CD8-positive, alpha-beta memory T cell (primary cell): ENCODE data around the gene CPNE7. TPM values are rescaled to one million over a fixed set of nuclear protein-coding genes. Genes with fewer than 3 reads are reported as not detected.
A peak's percentile ranks its signal among the peaks of the same experiment; 100 is the strongest.
"Not testable (repeated sequence)": the region's sequence is repeated elsewhere in the genome, so short reads cannot be mapped to it uniquely, and the experiment has no call there.

Experiments
- CTCF ChIA-PET: fragments of 350-600 bp; sonication (Branson Sonifier 250); formaldehyde crosslinking; loops from one replicate; lab custom pipeline; 2021; ENCODE audit warnings: antibody characterized with exemption; lab: Charles Lee
- POLR2A ChIA-PET: fragments of 350-600 bp; sonication (Branson Sonifier 250); formaldehyde crosslinking; loops from one replicate; lab custom pipeline; 2021; ENCODE audit warnings: antibody characterized with exemption; lab: Charles Lee
- DNase-seq, 5 donors: peaks; one replicate each; pipeline versions ENCODE4 v3.0.0 to v3.0.0-alpha.2; 2020 to 2022; ENCODE audit warnings: mixed read lengths in 1 of 5
- H3K27ac ChIP-seq: one replicate; pipeline ENCODE4 v1.7.0; 2013; ENCODE audit warnings: low read depth, mild to moderate bottlenecking, low read length, moderate library complexity
- H3K27me3 ChIP-seq: 2 replicates; pipeline ENCODE4 v1.7.0; 2013; ENCODE audit warnings: low read length, mild to moderate bottlenecking; ENCODE audit not compliant: insufficient read depth, poor library complexity, severe bottlenecking
- H3K36me3 ChIP-seq: 2 replicates; pipeline ENCODE4 v1.7.0; 2013; ENCODE audit warnings: mild to moderate bottlenecking, low read length, moderate library complexity; ENCODE audit not compliant: insufficient read depth
- H3K4me1 ChIP-seq: 2 replicates; pipeline ENCODE4 v1.7.0; 2013; ENCODE audit warnings: mild to moderate bottlenecking, low read length, moderate library complexity; ENCODE audit not compliant: insufficient read depth
- H3K4me3 ChIP-seq: 2 replicates; pipeline ENCODE4 v1.7.0; 2013; ENCODE audit warnings: mild to moderate bottlenecking, low read length
- H3K9me3 ChIP-seq: 2 replicates; pipeline ENCODE4 v1.7.0; 2013; ENCODE audit warnings: mild to moderate bottlenecking, low read length
- H3K27ac Mint-ChIP-seq, 8 donors: one replicate each; pipeline ENCODE4 v1.8.0; 2020 to 2021; ENCODE audit warnings: mixed read lengths in 8 of 8, mild to moderate bottlenecking in 6 of 8, inconsistent platforms in 3 of 8, moderate library complexity in 3 of 8
- H3K27me3 Mint-ChIP-seq, 2 donors: one replicate each; pipeline ENCODE4 v1.8.0; 2020 to 2021; ENCODE audit warnings: mixed read lengths in 2 of 2, mild to moderate bottlenecking in 1 of 2, moderate library complexity in 1 of 2
- H3K36me3 Mint-ChIP-seq, 3 donors: one replicate each; pipeline ENCODE4 v1.8.0; 2020 to 2021; ENCODE audit warnings: mixed read lengths in 3 of 3, inconsistent platforms in 1 of 3, mild to moderate bottlenecking in 1 of 3
- H3K4me1 Mint-ChIP-seq, 3 donors: one replicate each; pipeline ENCODE4 v1.8.0; 2020 to 2021; ENCODE audit warnings: mixed read lengths in 3 of 3, inconsistent platforms in 1 of 3, mild to moderate bottlenecking in 1 of 3
- H3K4me3 Mint-ChIP-seq, 7 donors: one replicate each; pipeline ENCODE4 v1.8.0; 2020 to 2021; ENCODE audit warnings: mixed read lengths in 7 of 7, mild to moderate bottlenecking in 6 of 7, moderate library complexity in 4 of 7, inconsistent platforms in 2 of 7
- H3K9me3 Mint-ChIP-seq, 5 donors: one replicate each; pipeline ENCODE4 v1.8.0; 2020 to 2022; ENCODE audit warnings: mixed read lengths in 5 of 5, mild to moderate bottlenecking in 3 of 5, moderate library complexity in 2 of 5, inconsistent platforms in 1 of 5
- polyA plus RNA-seq: library from polyadenylated mRNA; unstranded; fragments of 300-500 nt; fragmentation: Illumina TruSeq; gene quantifications from one replicate; pipeline ENCODE4 v1.2.3, GENCODE V29; 2021
- total RNA-seq, 2 experiments: library from RNA; stranded (reverse); gene quantifications; one replicate each; pipeline ENCODE4 v1.2.3, GENCODE V29; 2021

Gene CPNE7
- total and polyA plus RNA-seq, 3 experiments from 2014 or later: 3.2 to 12.9 (median 6.1) TPM

DNA sequence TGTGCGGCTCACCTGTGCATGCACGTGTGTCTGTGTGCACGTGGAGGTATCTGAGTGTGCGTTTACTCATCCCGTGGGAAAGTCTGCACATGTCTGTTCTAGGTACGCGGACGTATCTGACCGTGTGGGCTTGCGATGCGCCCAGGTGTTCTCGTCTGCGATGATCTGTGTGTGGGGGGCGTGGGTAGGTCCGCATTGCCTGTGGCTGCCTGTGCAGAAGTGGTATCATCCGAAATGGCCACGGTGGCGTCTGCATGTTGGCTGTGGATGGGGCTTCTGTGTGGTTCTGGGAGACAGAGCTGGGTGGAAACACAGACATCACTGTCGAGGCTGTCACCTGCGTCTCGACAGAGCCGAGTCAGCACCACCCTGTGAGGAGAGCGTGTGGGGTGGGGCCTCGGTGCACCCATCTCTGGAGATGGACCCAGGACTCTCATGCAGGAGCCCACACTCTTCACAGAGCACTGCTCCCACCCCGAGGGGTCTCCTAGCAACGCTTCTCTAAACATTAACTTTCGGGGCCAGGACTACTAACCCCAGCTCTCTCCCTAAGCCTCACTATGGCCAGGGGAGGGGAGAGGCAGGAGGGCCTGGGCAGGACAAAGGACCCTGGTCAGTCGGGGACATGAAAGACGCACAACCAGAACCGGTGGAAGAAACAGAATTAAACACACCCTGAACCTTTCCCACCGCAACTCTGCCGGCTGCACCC, 46.3 kb downstream of the CPNE7 start:
- Mint-ChIP-seq H3K4me1 (peaks cover 4 to 5% (median 5%) of the 10 kb centered on the region in 3 donors), H3K4me3 (no peak overlapping the region), H3K36me3 (no peaks in the 10 kb centered on the region), H3K27me3 (peaks cover under 1 to 27% of the 10 kb centered on the region in 2 donors), H3K27ac (no peak overlapping the region), H3K9me3 (peaks cover 0 to 2% (median 0%) of the 10 kb centered on the region in 5 donors)
- no peaks in the 10 kb centered on the region for H3K36me3 ChIP-seq
- POLR2A ChIA-PET: no interaction called here
- DNase-seq: no peak
- no peaks in the 10 kb centered on the region for H3K27me3 ChIP-seq
- H3K9me3 ChIP-seq: no peaks in the 10 kb centered on the region
- H3K4me3 ChIP-seq: no peak overlapping the region
- CTCF ChIA-PET: no interaction called here
- peaks cover 5% of the 10 kb centered on the region for H3K4me1 ChIP-seq
- H3K27ac ChIP-seq: no peak overlapping the region

DNA sequence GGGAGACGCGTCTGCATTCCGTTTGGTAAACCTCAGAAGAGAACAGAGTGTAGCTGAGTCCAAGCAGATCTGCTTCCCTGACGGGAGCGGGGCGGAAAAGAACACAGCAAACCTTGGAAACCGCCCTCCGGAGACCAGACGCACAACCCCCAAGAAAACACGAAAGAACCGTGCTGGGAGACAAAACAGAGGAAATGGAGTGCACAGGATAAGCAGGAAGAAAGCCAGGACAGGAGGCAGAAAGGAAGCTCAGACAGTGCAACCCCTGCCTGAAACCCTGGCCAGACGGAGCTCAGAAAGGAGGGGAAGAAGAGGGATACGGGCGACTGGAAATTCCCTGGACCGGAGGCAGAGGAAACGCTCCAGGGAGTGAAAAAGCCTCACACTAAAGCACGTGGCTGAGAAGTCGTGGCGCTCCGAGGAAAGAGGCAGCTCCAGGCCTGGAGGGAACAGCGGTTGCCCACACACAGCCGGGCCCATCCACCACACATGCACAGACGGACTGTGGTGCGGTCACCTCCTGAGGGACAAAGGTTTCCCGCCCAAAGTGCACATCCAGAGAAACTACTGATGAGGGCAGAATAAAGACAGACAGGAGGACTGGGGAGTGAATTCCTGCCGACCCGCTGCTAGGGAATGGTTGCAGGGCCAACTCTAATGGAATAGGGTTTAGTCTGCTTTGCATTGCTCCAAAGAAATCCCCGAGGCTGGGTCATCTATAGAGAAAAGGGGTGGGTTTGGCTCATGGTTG, 48.1 kb downstream of the CPNE7 start:
- no peaks in the 10 kb centered on the region for H3K9me3 ChIP-seq

GRCh38 chr16:89624777-89625761, 49.5 kb downstream of the CPNE7 start:
- ChIA-PET POLR2A (no interaction called here), CTCF (no interaction called here)
- H3K9me3 Mint-ChIP-seq: no peaks in the 10 kb centered on the region
- H3K4me3 Mint-ChIP-seq: no peak overlapping the region
- H3K4me1 ChIP-seq: no peaks in the 10 kb centered on the region
- peaks cover 0 to 27% of the 10 kb centered on the region in 2 donors for H3K27me3 Mint-ChIP-seq
- DNase-seq: no peak
- H3K4me3 ChIP-seq: no peak overlapping the region
- H3K27ac ChIP-seq: no peak overlapping the region
- no peaks in the 10 kb centered on the region for H3K9me3 ChIP-seq
- H3K36me3 ChIP-seq: no peaks in the 10 kb centered on the region
- H3K27me3 ChIP-seq: no peaks in the 10 kb centered on the region
- peak overlapping the region in 1 of 8 donors; percentile 2 for H3K27ac Mint-ChIP-seq
- H3K36me3 Mint-ChIP-seq: no peaks in the 10 kb centered on the region
- H3K4me1 Mint-ChIP-seq: no peaks in the 10 kb centered on the region

More for the DNA sequence above, 48.1 kb downstream of the CPNE7 start:
- no peaks in the 10 kb centered on the region for H3K36me3 ChIP-seq
- Mint-ChIP-seq H3K27ac (peak overlapping the region in 1 of 8 donors; percentile 74), H3K36me3 (no peaks in the 10 kb centered on the region), H3K4me3 (no peak overlapping the region), H3K4me1 (no peaks in the 10 kb centered on the region), H3K27me3 (peaks cover 0 to 27% of the 10 kb centered on the region in 2 donors), H3K9me3 (no peaks in the 10 kb centered on the region)
- no peak for DNase-seq
- no peak overlapping the region for H3K4me3 ChIP-seq
- no peak overlapping the region for H3K27ac ChIP-seq
- no peaks in the 10 kb centered on the region for H3K4me1 ChIP-seq
- no peaks in the 10 kb centered on the region for H3K27me3 ChIP-seq
- ChIA-PET CTCF (no interaction called here), POLR2A (interaction anchor here (0.6 kb wide), 1 partner anchor 32 kb away, joined by 4 read pairs; no protein-coding TSS in a partner anchor)

GRCh38 chr16:89629827-89630610, 54.5 kb downstream of the CPNE7 start:
- ChIA-PET CTCF (interaction anchor here (0.8 kb wide), 1 partner anchor 11 kb away, joined by 3 read pairs; no protein-coding TSS in a partner anchor), POLR2A (no interaction called here)
- Mint-ChIP-seq H3K4me3 (no peak overlapping the region), H3K4me1 (no peaks in the 10 kb centered on the region), H3K27ac (no peak overlapping the region), H3K27me3 (peaks cover 0 to 6% of the 10 kb centered on the region in 2 donors), H3K9me3 (no peaks in the 10 kb centered on the region), H3K36me3 (no peaks in the 10 kb centered on the region)
- H3K36me3 ChIP-seq: no peaks in the 10 kb centered on the region
- no peaks in the 10 kb centered on the region for H3K27me3 ChIP-seq
- H3K9me3 ChIP-seq: no peaks in the 10 kb centered on the region
- no peak overlapping the region for H3K4me3 ChIP-seq
- no peak overlapping the region for H3K27ac ChIP-seq
- no peaks in the 10 kb centered on the region for H3K4me1 ChIP-seq
- DNase-seq: no peak

DNA sequence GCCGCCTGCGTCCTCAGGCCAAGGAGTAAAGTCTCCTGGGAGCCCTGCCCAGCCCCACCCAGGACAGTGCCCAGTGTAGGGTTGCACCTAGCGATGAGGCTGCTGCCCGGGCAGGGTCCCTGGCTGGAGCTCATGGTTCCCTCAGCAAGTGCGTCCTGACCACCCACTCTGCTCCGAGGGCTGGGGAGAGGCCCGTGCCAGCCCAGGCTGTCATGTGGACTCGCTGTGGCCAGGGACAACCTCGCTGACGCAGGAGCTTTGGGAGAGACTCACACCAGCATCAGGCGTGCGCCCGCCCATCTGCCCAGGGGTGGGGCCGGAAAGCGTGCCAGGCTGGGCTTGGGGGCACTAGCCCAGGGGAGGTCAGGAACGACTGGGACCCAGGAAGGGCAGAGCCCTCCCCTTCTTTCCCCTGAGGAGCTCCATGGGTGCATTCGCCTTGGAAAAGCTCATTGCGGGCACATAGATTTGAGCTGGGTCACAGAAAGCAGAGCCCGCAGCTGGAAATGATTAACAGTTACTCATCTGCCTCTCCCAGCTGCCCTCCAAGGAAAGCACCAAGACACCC, 57.6 kb downstream of the CPNE7 start:
- DNase-seq: no peak
- peaks cover 0 to 2% of the 10 kb centered on the region in 2 donors for H3K27me3 Mint-ChIP-seq
- no peaks in the 10 kb centered on the region for H3K4me1 Mint-ChIP-seq
- no peak overlapping the region for H3K4me3 Mint-ChIP-seq
- H3K4me1 ChIP-seq: no peaks in the 10 kb centered on the region
- no peaks in the 10 kb centered on the region for H3K9me3 ChIP-seq
- POLR2A ChIA-PET: interaction anchor here (0.6 kb wide), 1 partner anchor 16 kb away, joined by 3 read pairs; no protein-coding TSS in a partner anchor
- CTCF ChIA-PET: interaction anchor here (1.6 kb wide), 1 partner anchor 227 kb away, joined by 3 read pairs; no protein-coding TSS in a partner anchor
- H3K4me3 ChIP-seq: no peak overlapping the region
- no peaks in the 10 kb centered on the region for H3K36me3 ChIP-seq
- H3K27ac Mint-ChIP-seq: no peak overlapping the region
- H3K36me3 Mint-ChIP-seq: no peaks in the 10 kb centered on the region
- no peak overlapping the region for H3K27ac ChIP-seq
- no peaks in the 10 kb centered on the region for H3K9me3 Mint-ChIP-seq
- H3K27me3 ChIP-seq: no peaks in the 10 kb centered on the region

DNA sequence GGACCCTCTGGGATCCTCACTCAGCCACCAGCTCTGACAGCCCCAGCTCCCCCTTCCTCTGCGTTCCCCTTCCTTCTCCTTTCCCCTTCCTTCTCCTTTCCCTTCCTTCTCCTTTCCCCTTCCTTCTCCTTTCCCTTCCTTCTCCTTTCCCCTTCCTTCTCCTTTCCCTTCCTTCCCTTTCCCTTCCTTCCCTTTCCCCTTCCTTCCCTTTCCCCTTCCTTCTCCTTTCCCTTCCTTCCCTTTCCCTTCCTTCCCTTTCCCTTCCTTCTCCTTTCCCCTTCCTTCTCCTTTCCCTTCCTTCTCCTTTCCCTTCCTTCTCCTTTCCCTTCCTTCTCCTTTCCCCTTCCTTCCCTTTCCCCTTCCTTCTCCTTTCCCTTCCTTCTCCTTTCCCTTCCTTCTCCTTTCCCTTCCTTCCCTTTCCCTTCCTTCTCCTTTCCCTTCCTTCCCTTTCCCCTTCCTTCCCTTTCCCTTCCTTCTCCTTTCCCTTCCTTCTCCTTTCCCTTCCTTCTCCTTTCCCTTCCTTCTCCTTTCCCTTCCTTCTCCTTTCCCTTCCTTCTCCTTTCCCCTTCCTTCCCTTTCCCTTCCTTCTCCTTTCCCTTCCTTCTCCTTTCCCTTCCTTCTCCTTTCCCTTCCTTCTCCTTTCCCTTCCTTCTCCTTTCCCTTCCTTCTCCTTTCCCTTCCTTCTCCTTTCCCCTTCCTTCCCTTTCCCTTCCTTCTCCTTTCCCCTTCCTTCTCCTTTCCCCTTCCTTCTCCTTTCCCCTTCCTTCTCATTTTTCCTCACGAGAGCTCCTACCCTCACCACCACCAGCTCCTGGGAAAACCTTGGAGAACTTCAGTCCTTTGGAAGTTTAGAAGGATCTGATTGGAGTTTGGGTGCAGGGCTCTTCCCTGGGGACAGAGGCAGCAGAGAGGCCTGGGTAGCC, 59.2 kb downstream of the CPNE7 start:
- H3K4me1 Mint-ChIP-seq, H3K27ac Mint-ChIP-seq, H3K9me3 ChIP-seq, H3K9me3 Mint-ChIP-seq, CTCF ChIA-PET, H3K27ac ChIP-seq, H3K27me3 Mint-ChIP-seq, H3K36me3 ChIP-seq, H3K4me1 ChIP-seq, DNase-seq, H3K4me3 ChIP-seq, H3K36me3 Mint-ChIP-seq, H3K27me3 ChIP-seq, H3K4me3 Mint-ChIP-seq: not testable (repeated sequence)
- POLR2A ChIA-PET: interaction anchor here (0.5 kb wide), 1 partner anchor 151 kb away, joined by 6 read pairs; no protein-coding TSS in a partner anchor
